Smooth muscle cell (in vitro differentiated cells): ENCODE measurements around the gene SPSB2. TPM values are rescaled to one million over a fixed set of nuclear protein-coding genes. Genes with fewer than 3 reads are reported as not detected.

Source experiments
- DNase-seq: peaks from one replicate; lab custom pipeline; 2025; ENCODE audit not compliant: unreplicated experiment; lab: John Stamatoyannopoulos, UW
- H2AFZ ChIP-seq: fragments of 200-600 bp; sonication (generic); 2 replicates; pipeline ENCODE4 v1.6.0; 2016; ENCODE audit warnings: antibody characterized with exemption, low read depth, mild to moderate bottlenecking
- H3F3A ChIP-seq: fragments of 200-600 bp; sonication (generic); 2 replicates; pipeline ENCODE4 v1.6.0; 2017; ENCODE audit warnings: antibody characterized with exemption, low read depth
- H3K27ac ChIP-seq: fragments of 200-600 bp; sonication (generic); 2 replicates; pipeline ENCODE4 v1.5.1; 2016; ENCODE audit warnings: low read depth, mild to moderate bottlenecking
- H3K27me3 ChIP-seq: fragments of 200-600 bp; sonication (generic); 2 replicates; pipeline ENCODE4 v1.6.1; 2016; ENCODE audit warnings: low read depth, mild to moderate bottlenecking
- H3K36me3 ChIP-seq: fragments of 200-600 bp; sonication (generic); 2 replicates; pipeline ENCODE4 v1.5.1; 2016; ENCODE audit warnings: low read depth
- H3K4me1 ChIP-seq: fragments of 200-600 bp; sonication (generic); 2 replicates; pipeline ENCODE4 v1.5.1; 2016; ENCODE audit warnings: low read depth
- H3K4me2 ChIP-seq: fragments of 200-600 bp; sonication (generic); 2 replicates; pipeline ENCODE4 v1.6.0; 2016; ENCODE audit warnings: mild to moderate bottlenecking
- H3K4me3 ChIP-seq: fragments of 200-600 bp; sonication (generic); 2 replicates; pipeline ENCODE4 v1.5.1; 2016; ENCODE audit warnings: mild to moderate bottlenecking
- H3K79me2 ChIP-seq: fragments of 200-600 bp; sonication (generic); 2 replicates; pipeline ENCODE4 v1.6.0; 2016; ENCODE audit warnings: low read depth, mild to moderate bottlenecking
- H3K9ac ChIP-seq: fragments of 200-600 bp; sonication (generic); 2 replicates; pipeline ENCODE4 v1.6.0; 2016; ENCODE audit warnings: low read depth
- H3K9me3 ChIP-seq: fragments of 200-600 bp; sonication (generic); replicated peaks from 2 replicates; pipeline ENCODE4 v1.5.1; 2016; ENCODE audit warnings: low read depth
- H4K20me1 ChIP-seq: fragments of 200-600 bp; sonication (generic); 2 replicates; pipeline ENCODE4 v1.6.0; 2016; ENCODE audit warnings: low read depth
- CTCF ChIP-seq: fragments of 200-600 bp; sonication (generic); IDR thresholded peaks from 2 replicates; pipeline ENCODE4 v1.5.1; 2017; ENCODE audit warnings: borderline replicate concordance, mild to moderate bottlenecking, antibody characterized with exemption; ENCODE audit not compliant: insufficient read depth, poor library complexity, severe bottlenecking
- WGBS: methylation state at CpG from one replicate; pipeline ENCODE4 v1.1.7; 2016; ENCODE audit warnings: low lambda C conversion rate; 5-methylcytosine and 5-hydroxymethylcytosine counted together
- polyA plus RNA-seq: library from polyadenylated mRNA; unstranded; fragments of >200 nt; fragmentation: Nextera tagmentation; extraction: Ambion mirVana; gene quantifications from 2 replicates; pipeline ENCODE4 v1.2.1, GENCODE V29; 2016
- total RNA-seq: library from RNA; depleted of rRNA; stranded (reverse); fragments of >200 nt; gene quantifications from 2 replicates; pipeline ENCODE4 v1.2.3, GENCODE V29; 2014

The SPSB2 gene
- total and polyA plus RNA-seq, 2 experiments from 2014 or later = 2.5 to 5.9 TPM

- Histone ChIP-seq H3K4me2 (peak overlapping the region; percentile 83), H2AFZ (no peak overlapping the region), H3K9ac (peak overlapping the region; percentile 21), H3K27ac (peak overlapping the region; percentile 43), H3F3A (peaks cover 7% of the 10 kb centered on the region), H3K79me2 (peaks cover 20% of the 10 kb centered on the region), H3K4me3 (peak overlapping the region; percentile 69), H3K4me1 (no peaks in the 10 kb centered on the region), H3K36me3 (no peaks in the 10 kb centered on the region), H3K9me3 (no peaks in the 10 kb centered on the region), H4K20me1 (peaks cover 3% of the 10 kb centered on the region), H3K27me3 (no peaks in the 10 kb centered on the region)
- TF ChIP-seq CTCF = no peak
- DNase-seq = no peak
- 1% methylated on average over 15 of the region's 18 CpGs for WGBS
These were observed 20.3 kb downstream of the SPSB2 start for GRCh38 chr12:6852651-6853354.

- peak within 1 kb of the TSS; percentile 82 for H3K27ac ChIP-seq
- H3K4me1 ChIP-seq = no peaks in the 10 kb centered on the region
- peak within 1 kb of the TSS; percentile 84 for H3K4me2 ChIP-seq
- peak within 1 kb of the TSS; percentile 65 for H2AFZ ChIP-seq
- H3K4me3 ChIP-seq = peak within 1 kb of the TSS; percentile 69
- peak within 1 kb of the TSS; percentile 35 for H3K9ac ChIP-seq
- no peaks in the 10 kb centered on the region for H3K27me3 ChIP-seq
- WGBS = under 1% methylated on average over 59 of the region's 65 CpGs
- H3K79me2 ChIP-seq = peaks cover 20% of the 10 kb centered on the region
- H3K36me3 ChIP-seq = no peaks in the 10 kb centered on the region
- no peaks in the 10 kb centered on the region for H3K9me3 ChIP-seq
- H3F3A ChIP-seq = peaks cover 7% of the 10 kb centered on the region
- DNase-seq = peak; percentile 98
- H4K20me1 ChIP-seq = peaks cover 3% of the 10 kb centered on the region
- no peak for TF ChIP-seq CTCF
These were observed 21.0 kb downstream of the SPSB2 start, which contains the start of gene USP5 for GRCh38 chr12:6851921-6852650. Gene USP5, plus strand, starts transcription at chr12:6852150. Its CDS starts 30 bp downstream, at chr12:6852180.

GRCh38 chr12:6851153-6851920 lies 21.8 kb downstream of the SPSB2 start, which contains the start of gene CDCA3:
Gene CDCA3, minus strand, starts transcription at chr12:6851286. Its CDS starts 334 bp downstream, at chr12:6850952.
- H3K27ac ChIP-seq = peak within 1 kb of the TSS; percentile 82
- H2AFZ ChIP-seq = peak within 1 kb of the TSS; percentile 65
- H3K4me1 ChIP-seq = no peaks in the 10 kb centered on the region
- H3K9ac ChIP-seq = peak within 1 kb of the TSS; percentile 35
- WGBS = under 1% methylated on average over 37 of the region's 37 CpGs
- peak within 1 kb of the TSS; percentile 84 for H3K4me2 ChIP-seq
- H3K9me3 ChIP-seq = no peaks in the 10 kb centered on the region
- DNase-seq = peak; percentile 93
- H4K20me1 ChIP-seq = peaks cover 3% of the 10 kb centered on the region
- no peak for TF ChIP-seq CTCF
- H3K36me3 ChIP-seq = no peaks in the 10 kb centered on the region
- peak within 1 kb of the TSS; percentile 69 for H3K4me3 ChIP-seq
- H3F3A ChIP-seq = peaks cover 7% of the 10 kb centered on the region
- peaks cover 20% of the 10 kb centered on the region for H3K79me2 ChIP-seq
- no peaks in the 10 kb centered on the region for H3K27me3 ChIP-seq
